Mesendoderm (in vitro differentiated cells): ENCODE measurements around the gene RHD.
A peak's percentile ranks its signal among the peaks of the same experiment; 100 is the strongest.
"Not testable (repeated sequence)": the region's sequence is repeated elsewhere in the genome, so short reads cannot be mapped to it uniquely, and the experiment has no call there.

Experiments used
- DNase-seq: peaks from one replicate; pipeline ENCODE4 v3.0.0; 2013
- H2AK5ac ChIP-seq: 2 replicates; pipeline ENCODE4 v1.6.1; 2013; ENCODE audit warnings: low read length, inconsistent platforms
- H2BK120ac ChIP-seq: 2 replicates; pipeline ENCODE4 v1.6.1; 2013; ENCODE audit warnings: low read depth, mild to moderate bottlenecking, low read length, moderate library complexity, mixed read lengths
- H2BK15ac ChIP-seq: replicated peaks from 2 replicates; pipeline ENCODE4 v1.6.1; 2013; ENCODE audit warnings: low read depth, mild to moderate bottlenecking, moderate library complexity
- H2BK5ac ChIP-seq: 2 replicates; pipeline ENCODE4 v1.6.1; 2013; ENCODE audit warnings: low read length, inconsistent platforms
- H3K18ac ChIP-seq: 2 replicates; pipeline ENCODE4 v1.6.1; 2013; ENCODE audit warnings: mild to moderate bottlenecking, low read length, mixed read lengths
- H3K23ac ChIP-seq: one replicate; pipeline ENCODE4 v1.6.1; 2013; ENCODE audit warnings: low read length
- H3K27ac ChIP-seq: 2 replicates; pipeline ENCODE4 v1.5.1; 2013; ENCODE audit warnings: low read depth, mild to moderate bottlenecking, inconsistent platforms, low read length, moderate library complexity
- H3K27me3 ChIP-seq: 2 replicates; pipeline ENCODE4 v1.6.1; 2013; ENCODE audit warnings: low read length, control low read depth, mild to moderate bottlenecking, inconsistent platforms; ENCODE audit not compliant: insufficient read depth, poor library complexity
- H3K36me3 ChIP-seq: 2 replicates; pipeline ENCODE4 v1.6.1; 2013; ENCODE audit warnings: low read length, inconsistent platforms; ENCODE audit not compliant: control insufficient read depth, insufficient read depth
- H3K4ac ChIP-seq: one replicate; pipeline ENCODE4 v1.6.1; 2013; ENCODE audit warnings: low read depth, mild to moderate bottlenecking, low read length, moderate library complexity
- H3K4me1 ChIP-seq: 2 replicates; pipeline ENCODE4 v1.6.1; 2013; ENCODE audit warnings: low read depth, low read length, inconsistent platforms; ENCODE audit not compliant: control insufficient read depth
- H3K4me2 ChIP-seq: 2 replicates; pipeline ENCODE4 v1.6.1; 2013; ENCODE audit warnings: low read length
- H3K4me3 ChIP-seq: 2 replicates; pipeline ENCODE4 v1.5.1; 2013; ENCODE audit warnings: mild to moderate bottlenecking, low read length
- H3K56ac ChIP-seq: one replicate; pipeline ENCODE4 v1.6.1; 2013; ENCODE audit warnings: low read length
- H3K79me1 ChIP-seq: 2 replicates; pipeline ENCODE4 v1.6.1; 2013; ENCODE audit warnings: low read length, inconsistent platforms
- H3K79me2 ChIP-seq: 2 replicates; pipeline ENCODE4 v1.6.1; 2013; ENCODE audit warnings: mild to moderate bottlenecking, low read length; ENCODE audit not compliant: control insufficient read depth, insufficient read depth
- H3K9ac ChIP-seq: 2 replicates; pipeline ENCODE4 v1.6.1; 2013; ENCODE audit warnings: low read length, inconsistent platforms
- H4K5ac ChIP-seq: one replicate; pipeline ENCODE4 v1.6.1; 2013; ENCODE audit warnings: low read length
- H4K8ac ChIP-seq: one replicate; pipeline ENCODE4 v1.6.1; 2013; ENCODE audit warnings: low read depth, mild to moderate bottlenecking, control low read depth, low read length, moderate library complexity
- WGBS: extraction: QIAGEN DNeasy Blood & Tissue Kit; methylation state at CpG from one replicate; pipeline ENCODE4 v1.1.7; 2013; ENCODE audit warnings: low lambda C conversion rate, missing lambda C conversion rate; ENCODE audit not compliant: insufficient coverage; ENCODE audit errors: extremely low coverage; 5-methylcytosine and 5-hydroxymethylcytosine counted together

Gene RHD

GRCh38 chr1:25235411-25235810 is 36.9 kb upstream of the RHD start:
- H3K18ac ChIP-seq, H3K27ac ChIP-seq, H3K79me2 ChIP-seq, H3K4ac ChIP-seq, H4K5ac ChIP-seq, H3K23ac ChIP-seq, H4K8ac ChIP-seq, H2AK5ac ChIP-seq, H3K4me2 ChIP-seq, H3K56ac ChIP-seq, H3K4me1 ChIP-seq, H2BK5ac ChIP-seq, H3K27me3 ChIP-seq, H2BK120ac ChIP-seq, H3K36me3 ChIP-seq, H2BK15ac ChIP-seq, H3K4me3 ChIP-seq, DNase-seq, H3K9ac ChIP-seq: not testable (repeated sequence)
- WGBS: no CpG with 5 or more reads among the region's 10 CpGs
- H3K79me1 ChIP-seq: peaks cover 11% of the 10 kb centered on the region

- H3K18ac ChIP-seq, H2AK5ac ChIP-seq, H3K56ac ChIP-seq, H4K8ac ChIP-seq, H2BK5ac ChIP-seq, H2BK15ac ChIP-seq, H3K27me3 ChIP-seq, H3K23ac ChIP-seq, H3K9ac ChIP-seq, H3K79me2 ChIP-seq, H3K4me2 ChIP-seq, H3K4me1 ChIP-seq, H3K79me1 ChIP-seq, H3K27ac ChIP-seq, H3K4me3 ChIP-seq, DNase-seq, H2BK120ac ChIP-seq, H4K5ac ChIP-seq, H3K36me3 ChIP-seq, H3K4ac ChIP-seq: not testable (repeated sequence)
- no CpG with 5 or more reads among the region's 7 CpGs for WGBS
These were observed 36.0 kb upstream of the RHD start for GRCh38 chr1:25236261-25236660.

- Histone ChIP-seq H3K9ac (no peak overlapping the region), H3K79me2 (peaks cover 2% of the 10 kb centered on the region), H2BK15ac (no peak overlapping the region), H3K79me1 (peaks cover 3% of the 10 kb centered on the region), H2BK120ac (no peak overlapping the region), H3K4me2 (no peak overlapping the region), H3K27me3 (no peaks in the 10 kb centered on the region), H3K4ac (no peak overlapping the region), H3K56ac (no peak overlapping the region), H3K23ac (no peak overlapping the region), H3K36me3 (no peaks in the 10 kb centered on the region), H3K27ac (no peak overlapping the region), H2BK5ac (no peak overlapping the region), H4K5ac (no peak overlapping the region), H3K4me1 (peaks cover 6% of the 10 kb centered on the region), H2AK5ac (no peak overlapping the region), H3K4me3 (no peak overlapping the region), H3K18ac (no peak overlapping the region), H4K8ac (no peak overlapping the region)
- no CpG with 5 or more reads among the region's 11 CpGs for WGBS
- no peak for DNase-seq
These were observed 34.3 kb upstream of the RHD start for GRCh38 chr1:25238046-25238445.

- no peak overlapping the region for H3K18ac ChIP-seq
- H2BK120ac ChIP-seq: no peak overlapping the region
- no peak overlapping the region for H3K4ac ChIP-seq
- peaks cover 2% of the 10 kb centered on the region for H3K36me3 ChIP-seq
- H3K56ac ChIP-seq: peak overlapping the region; percentile 74
- H3K27ac ChIP-seq: peak overlapping the region; percentile 53
- no CpG with 5 or more reads among the region's 41 CpGs for WGBS
- H3K27me3 ChIP-seq: no peaks in the 10 kb centered on the region
- H4K8ac ChIP-seq: no peak overlapping the region
- H2AK5ac ChIP-seq: no peak overlapping the region
- H2BK15ac ChIP-seq: no peak overlapping the region
- H3K23ac ChIP-seq: no peak overlapping the region
- peak overlapping the region; percentile 66 for H3K4me2 ChIP-seq
- H3K79me2 ChIP-seq: no peaks in the 10 kb centered on the region
- H2BK5ac ChIP-seq: no peak overlapping the region
- H3K79me1 ChIP-seq: peaks cover 1% of the 10 kb centered on the region
- H3K9ac ChIP-seq: peak overlapping the region; percentile 61
- H3K4me1 ChIP-seq: peaks cover 4% of the 10 kb centered on the region
- peak; percentile 97 for DNase-seq
- H3K4me3 ChIP-seq: peak overlapping the region; percentile 37
- H4K5ac ChIP-seq: no peak overlapping the region
These were observed 32.4 kb upstream of the RHD start for GRCh38 chr1:25239681-25240541.

- no peak for DNase-seq
- H3K79me2 ChIP-seq: peaks cover 13% of the 10 kb centered on the region
- no peak overlapping the region for H3K9ac ChIP-seq
- H3K18ac ChIP-seq: no peak overlapping the region
- H2BK120ac ChIP-seq: no peak overlapping the region
- no peak overlapping the region for H3K23ac ChIP-seq
- peaks cover 2% of the 10 kb centered on the region for H3K36me3 ChIP-seq
- WGBS: no CpG with 5 or more reads among the region's 6 CpGs
- H3K4me3 ChIP-seq: no peak overlapping the region
- no peak overlapping the region for H4K8ac ChIP-seq
- H3K56ac ChIP-seq: no peak overlapping the region
- H3K79me1 ChIP-seq: peaks cover 3% of the 10 kb centered on the region
- peaks cover 4% of the 10 kb centered on the region for H3K4me1 ChIP-seq
- no peak overlapping the region for H2BK15ac ChIP-seq
- no peak overlapping the region for H3K27ac ChIP-seq
- H3K4ac ChIP-seq: no peak overlapping the region
- no peak overlapping the region for H3K4me2 ChIP-seq
- H3K27me3 ChIP-seq: no peaks in the 10 kb centered on the region
- no peak overlapping the region for H4K5ac ChIP-seq
- no peak overlapping the region for H2AK5ac ChIP-seq
- H2BK5ac ChIP-seq: no peak overlapping the region
These were observed 28.4 kb upstream of the RHD start for GRCh38 chr1:25243907-25244306.

- Histone ChIP-seq H3K4me1 (peaks cover 3% of the 10 kb centered on the region), H3K18ac (no peak overlapping the region), H3K9ac (no peak overlapping the region), H4K5ac (no peak overlapping the region), H3K4me2 (no peak overlapping the region), H3K36me3 (peaks cover 2% of the 10 kb centered on the region), H2BK5ac (no peak overlapping the region), H3K4ac (no peak overlapping the region), H3K79me1 (peaks cover 3% of the 10 kb centered on the region), H3K27ac (no peak overlapping the region), H3K56ac (no peak overlapping the region), H3K23ac (no peak overlapping the region), H2BK120ac (no peak overlapping the region), H4K8ac (no peak overlapping the region), H3K79me2 (peaks cover 13% of the 10 kb centered on the region), H2BK15ac (no peak overlapping the region), H3K27me3 (no peaks in the 10 kb centered on the region), H2AK5ac (no peak overlapping the region), H3K4me3 (no peak overlapping the region)
- no CpG with 5 or more reads among the region's 5 CpGs for WGBS
- no peak for DNase-seq
These were observed 26.9 kb upstream of the RHD start for GRCh38 chr1:25245393-25245792.
